Measurements from ENCODE around the gene TUSC2. TPM values are rescaled to one million over a fixed set of nuclear protein-coding genes. Genes with fewer than 3 reads are reported as not detected.
A peak's percentile ranks its signal among the peaks of the same experiment; 100 is the strongest.

TUSC2 gene
- total and polyA plus RNA-seq, 2 of the 13 experiments (the other 11 are each of a cell fraction or from before 2014, with no cell fraction given), result 36.7 to 39.1 TPM

- Histone ChIP-seq H3K4me3 (replicated peaks in 1 of 3; ENCODE audit: insufficient read depth in 1 of 3, low read depth in 2 of 3, low read length in 3 of 3) (peak within 1 kb of the TSS; percentile 67 to 91 (median 71)), H3K27ac (ENCODE audit: extremely low read length, insufficient read depth, low read length) (peak within 1 kb of the TSS; percentile 96), H3K79me2 (ENCODE audit: insufficient read depth, low read length) (peaks cover 36% of the 10 kb centered on the region), H3K4me1 (ENCODE audit: insufficient read depth, low read length) (peaks cover 48% of the 10 kb centered on the region), H4K20me1 (ENCODE audit: insufficient read depth, low read length) (peaks cover 11% of the 10 kb centered on the region), H3K9me3 (ENCODE audit: low read length) (peaks cover 6% of the 10 kb centered on the region), H3K27me3 (ENCODE audit: control insufficient read depth in 1 of 2, insufficient read depth in 2 of 2, low read length in 2 of 2) (no peaks in the 10 kb centered on the region; a peak in 1 of 5 replicates), H3K4me2 (ENCODE audit: low read depth, low read length) (peak within 1 kb of the TSS; percentile 86), H2AFZ (ENCODE audit: low read length) (no peak within 1 kb of the TSS), H3K36me3 (replicated peaks in 1 of 2; ENCODE audit: control insufficient read depth in 1 of 2, insufficient read depth in 2 of 2, low read length in 2 of 2) (peaks cover 1 to 3% of the 10 kb centered on the region in 2 experiments; a peak in 2 of 5 replicates), H3K9ac (ENCODE audit: insufficient read depth, low read depth, low read length) (peak within 1 kb of the TSS; percentile 93)
- intact Hi-C loops (cut with micrococcal nuclease; ENCODE audit: unreplicated experiment), result loop anchor here (1.0 to 5.0 kb wide), 2 partner anchors 21 to 41 kb away; no protein-coding TSS in a partner anchor
- 0% methylated on average over 4 of the region's 14 CpGs for WGBS (ENCODE audit: low lambda C conversion rate)
- CTCF ChIA-PET (ENCODE audit: low intra/inter-chr PET ratio, low total read pairs), result interaction anchor here (1.9 to 2.5 kb wide), 2 partner anchors 19 to 21 kb away, joined by 14 to 15 read pairs; partner anchors contain the start of gene HYAL2
- peak; percentile 91 for DNase-seq (ENCODE audit: low spot score)
- ATAC-seq, result peak; percentile 71
- FAIRE-seq, result peak; percentile 91
- BruUV-seq (replicated peaks), result TSS peak; percentile 84
- POLR2A ChIA-PET, result interaction anchor here (0.9 to 7.9 kb wide), 16 partner anchors 11 to 288 kb away, joined by 3 to 222 read pairs (median 9); partner anchors contain the start of genes CYB561D2, GNAI2, HYAL2 and IFRD2
- in situ Hi-C loops (cut with HindIII; ENCODE audit: extremely low pct_ligation_motif_present, low pct_unique_long_range_greater_than_20kb), result no loop called here
- TF ChIP-seq ETV6 (CRISPR knock-in tag; conservative IDR thresholded peaks at IDR 0.05) (peak; percentile 65; the same call in 1 of the 2 replicates), SMARCE1 (IDR thresholded peaks at IDR 0.05; ENCODE audit: borderline replicate concordance) (no peak), ZNF318 (CRISPR knock-in tag; IDR thresholded peaks at IDR 0.05) (0 out of 2 replicates have a peak, but pooled peaks have one; percentile 22), PHF21A (CRISPR knock-in tag; IDR thresholded peaks at IDR 0.05) (peak; percentile 83; the same call in 1 of the 2 replicates), THAP9 (CRISPR knock-in tag; IDR thresholded peaks at IDR 0.05; ENCODE audit: borderline replicate concordance) (peak; percentile 83), FOXC1 (CRISPR knock-in tag; IDR thresholded peaks at IDR 0.05; ENCODE audit: borderline replicate concordance) (no peak), TAF15 (IDR thresholded peaks at IDR 0.05; ENCODE audit: low read depth, low read length, poor library complexity, severe bottlenecking) (no peak), RNF2 (conservative IDR thresholded peaks at IDR 0.05; ENCODE audit: low read depth) (no peak), NR2F6 (IDR thresholded peaks at IDR 0.05) (peak; percentile 34; the same call in 1 of the 2 replicates), NR2F6 (CRISPR knock-in tag; IDR thresholded peaks at IDR 0.05) (peak; percentile 60)
Measured at GRCh38 chr3:50303013-50303815, 24.8 kb downstream of the TUSC2 start, which contains the start of gene HYAL1. Gene HYAL1 (minus strand): TSS chr3:50303574. CDS start chr3:50302956, 618 bp downstream.

Measured in HepG2 (cell line).